A673 (cell line): ENCODE data around the gene P2RX6.

Source experiments
- CTCF ChIP-seq: fragments of 300-800, 200-600 bp; sonication (generic); conservative IDR thresholded peaks from 2 replicates; pipeline ENCODE4 v1.5.1; 2017; ENCODE audit warnings: low read depth, mild to moderate bottlenecking, antibody characterized with exemption, low read length, moderate library complexity, mixed read lengths
- EZH2 ChIP-seq: fragments of 200-600 bp; sonication (generic); IDR thresholded peaks from 2 replicates; pipeline ENCODE4 v1.6.1; 2017; ENCODE audit warnings: borderline replicate concordance, low read depth, mild to moderate bottlenecking, mixed read lengths, antibody characterized with exemption, low read length; ENCODE audit not compliant: poor library complexity, severe bottlenecking

- TF ChIP-seq CTCF (no peak), EZH2 (no peak)
Measured at GRCh38 chr22:20974336-20974955, 40.5 kb upstream of the P2RX6 start.
